GM23338 (cell line): ENCODE results near the gene DYRK3. TPM values are rescaled to one million over a fixed set of nuclear protein-coding genes. Genes with fewer than 3 reads are reported as not detected.

Source experiments
- ATAC-seq: fragments of 200-7000 bp; cut with Tn5 transposase; 3 replicates; pipeline ENCODE4 v1.9.1; 2020
- DNase-seq: peaks from one replicate; pipeline ENCODE4 v3.0.0-alpha.2; 2015; ENCODE audit warnings: low spot score
- H2AFZ ChIP-seq: fragments of 200-600 bp; sonication (generic); 2 replicates; pipeline ENCODE4 v1.8.0; 2016; ENCODE audit warnings: antibody characterized with exemption, mild to moderate bottlenecking, moderate library complexity
- H3F3A ChIP-seq: fragments of 200-600 bp; sonication (generic); replicated peaks from 2 replicates; pipeline ENCODE4 v1.8.0; 2017; ENCODE audit warnings: antibody characterized with exemption, mixed run types, low read depth
- H3K27ac ChIP-seq: fragments of 200-600 bp; sonication (generic); 2 replicates; pipeline ENCODE4 v1.6.1; 2016; ENCODE audit warnings: low read depth
- H3K27me3 ChIP-seq: fragments of 200-600 bp; sonication (generic); 2 replicates; pipeline ENCODE4 v1.8.0; 2016; ENCODE audit warnings: mild to moderate bottlenecking, mixed run types, moderate library complexity; ENCODE audit not compliant: insufficient read depth
- H3K36me3 ChIP-seq: fragments of 200-600 bp; sonication (generic); 2 replicates; pipeline ENCODE4 v1.8.0; 2016; ENCODE audit warnings: mild to moderate bottlenecking; ENCODE audit not compliant: insufficient read depth
- H3K4me1 ChIP-seq: fragments of 200-600 bp; sonication (generic); 2 replicates; pipeline ENCODE4 v1.8.0; 2016; ENCODE audit warnings: mild to moderate bottlenecking, moderate library complexity; ENCODE audit not compliant: insufficient read depth
- H3K4me2 ChIP-seq: fragments of 200-600 bp; sonication (generic); 2 replicates; pipeline ENCODE4 v1.7.1; 2017; ENCODE audit warnings: mixed run types
- H3K4me3 ChIP-seq: fragments of 200-600 bp; sonication (generic); 2 replicates; pipeline ENCODE4 v1.6.1; 2016; ENCODE audit warnings: mixed run types
- H3K79me2 ChIP-seq: fragments of 200-600 bp; sonication (generic); replicated peaks from 2 replicates; pipeline ENCODE4 v1.8.0; 2017; ENCODE audit warnings: mild to moderate bottlenecking; ENCODE audit not compliant: insufficient read depth
- H3K9me2 ChIP-seq: fragments of 200-600 bp; sonication (generic); 2 replicates; pipeline ENCODE4 v1.8.0; 2017; ENCODE audit not compliant: insufficient read depth
- H4K20me1 ChIP-seq: fragments of 200-600 bp; sonication (generic); replicated peaks from 2 replicates; pipeline ENCODE4 v1.8.0; 2017; ENCODE audit warnings: mild to moderate bottlenecking; ENCODE audit not compliant: insufficient read depth
- H3K27ac Mint-ChIP-seq: 2 replicates; pipeline ENCODE4 v1.8.0; 2020; ENCODE audit warnings: inconsistent platforms, mild to moderate bottlenecking, moderate library complexity, mixed read lengths
- H3K27me3 Mint-ChIP-seq: 3 replicates; pipeline ENCODE4 v1.8.0; 2022; ENCODE audit warnings: low read depth, mild to moderate bottlenecking, moderate library complexity, mixed read lengths, inconsistent platforms; ENCODE audit not compliant: insufficient read depth, poor library complexity
- H3K36me3 Mint-ChIP-seq: 3 replicates; pipeline ENCODE4 v1.8.0; 2021; ENCODE audit warnings: low read depth, mild to moderate bottlenecking, inconsistent platforms, moderate library complexity, mixed read lengths
- H3K4me1 Mint-ChIP-seq: 3 replicates; pipeline ENCODE4 v1.8.0; 2020; ENCODE audit warnings: mild to moderate bottlenecking, inconsistent platforms, mixed read lengths
- H3K4me3 Mint-ChIP-seq: 3 replicates; pipeline ENCODE4 v1.8.0; 2021; ENCODE audit warnings: moderate library complexity, mild to moderate bottlenecking, inconsistent platforms, mixed read lengths
- H3K9me3 Mint-ChIP-seq: 3 replicates; pipeline ENCODE4 v1.8.0; 2020; ENCODE audit warnings: moderate library complexity, mild to moderate bottlenecking, inconsistent platforms, mixed read lengths
- CREB1 ChIP-seq: fragments of 250-450 bp; sonication (Bioruptor Pico); IDR thresholded peaks from 2 replicates; pipeline ENCODE4 v1.5.0; 2020; ENCODE audit warnings: low read depth, mild to moderate bottlenecking, moderate library complexity
- EZH2 ChIP-seq: fragments of 200-600 bp; sonication (generic); IDR thresholded peaks from one replicate; pipeline ENCODE4 v1.8.0; 2017; ENCODE audit warnings: antibody characterized with exemption, mild to moderate bottlenecking, low read depth; ENCODE audit not compliant: unreplicated experiment
- EZH2phosphoT487 ChIP-seq: fragments of 200-600 bp; sonication (generic); IDR thresholded peaks from one replicate; pipeline ENCODE4 v1.8.1; 2018; ENCODE audit warnings: antibody characterized with exemption; ENCODE audit not compliant: unreplicated experiment
- JUNB ChIP-seq: IDR thresholded peaks from one replicate; pipeline ENCODE4 v1.6.1; 2016; ENCODE audit warnings: antibody characterized with exemption; ENCODE audit not compliant: unreplicated experiment
- NANOG ChIP-seq: IDR thresholded peaks from 2 replicates; pipeline ENCODE4 v1.6.1; 2016; ENCODE audit warnings: antibody characterized with exemption, borderline replicate concordance
- POLR2AphosphoS5 ChIP-seq: IDR thresholded peaks from 2 replicates; pipeline ENCODE4 v1.6.1; 2016; ENCODE audit warnings: antibody characterized with exemption, low read depth
- STAT1 ChIP-seq: IDR thresholded peaks from one replicate; pipeline ENCODE4 v1.6.1; 2016; ENCODE audit warnings: antibody characterized with exemption; ENCODE audit not compliant: unreplicated experiment
- ZNF114 ChIP-seq: fragments of 250-450 bp; sonication (Bioruptor Pico); IDR thresholded peaks from 2 replicates; pipeline ENCODE4 v1.5.0; 2020; ENCODE audit warnings: mild to moderate bottlenecking, moderate library complexity
- ZNF331 ChIP-seq: fragments of 250-450 bp; sonication (Bioruptor Pico); IDR thresholded peaks from 2 replicates; pipeline ENCODE4 v1.5.0; 2020; ENCODE audit warnings: low read depth, mild to moderate bottlenecking, moderate library complexity
- polyA plus RNA-seq: library from polyadenylated mRNA; unstranded; fragments of >200 nt; fragmentation: Nextera tagmentation; extraction: Ambion mirVana; gene quantifications from 2 replicates; pipeline ENCODE4 v1.2.1, GENCODE V29; 2016
- total RNA-seq: library from RNA; depleted of rRNA; stranded (reverse); fragments of >200 nt; shearing (Covaris generic); gene quantifications from 2 replicates; pipeline ENCODE4 v1.2.3, GENCODE V29; 2014
- TF ChIP-seq, protein P1 (sequence below): IDR thresholded peaks from one replicate; pipeline ENCODE4 v1.6.1; 2018; ENCODE audit warnings: antibody characterized with exemption; ENCODE audit not compliant: unreplicated experiment
- TF ChIP-seq, protein P2 (sequence below), 2 experiments: fragments of 200-600 bp in 1 of 2; sonication (generic) in 1 of 2; conservative IDR thresholded peaks; 2 replicates each; pipeline versions ENCODE4 v1.5.1 to v1.6.1; 2016 to 2017; ENCODE audit warnings: antibody characterized with exemption in 2 of 2, low read depth in 2 of 2, mild to moderate bottlenecking in 2 of 2, moderate library complexity in 1 of 2
- TF ChIP-seq, protein P3 (sequence below): fragments of 250-450 bp; sonication (Bioruptor Pico); IDR thresholded peaks from 2 replicates; pipeline ENCODE4 v1.5.0; 2020; ENCODE audit warnings: mild to moderate bottlenecking, moderate library complexity

The DYRK3 gene
- total and polyA plus RNA-seq, 2 experiments from 2014 or later: 2.9 to 9.5 TPM

DNA sequence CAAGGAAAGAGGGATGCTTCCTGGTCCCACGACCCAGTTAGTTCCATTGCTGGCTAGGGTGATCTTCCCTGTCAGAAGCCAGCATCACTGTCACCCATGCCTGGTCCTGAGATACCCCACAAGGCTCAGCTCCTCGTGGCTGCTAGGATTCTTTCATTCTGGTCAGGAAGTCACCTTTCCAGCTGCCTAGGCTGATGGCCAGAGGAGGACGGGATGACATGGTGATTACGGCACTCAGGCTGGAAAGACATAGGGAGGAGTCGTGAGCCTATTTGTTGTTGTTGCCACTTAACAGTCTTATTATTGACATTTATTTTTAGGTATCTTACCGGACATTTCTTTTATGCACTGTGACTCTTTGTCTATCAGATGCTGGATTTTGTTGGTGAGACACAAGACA, 29.4 kb downstream of the DYRK3 start:
- Mint-ChIP-seq H3K36me3 (no peaks in the 10 kb centered on the region), H3K27ac (no peak overlapping the region), H3K27me3 (peaks cover 17% of the 10 kb centered on the region)

More for the DNA sequence above, 29.4 kb downstream of the DYRK3 start:
- Histone ChIP-seq H3K27ac (no peak overlapping the region), H3K9me2 (no peaks in the 10 kb centered on the region), H3K36me3 (no peaks in the 10 kb centered on the region), H3K4me3 (no peak overlapping the region), H4K20me1 (no peaks in the 10 kb centered on the region), H2AFZ (0 out of 2 replicates have a peak overlapping the region, but pooled peaks have one; percentile 1), H3K79me2 (no peaks in the 10 kb centered on the region), H3K27me3 (peaks cover 21% of the 10 kb centered on the region), H3K4me1 (no peaks in the 10 kb centered on the region; the same call in 1 of the 2 replicates), H3F3A (no peaks in the 10 kb centered on the region), H3K4me2 (no peak overlapping the region)
- no peak for ATAC-seq
- no peak for TF ChIP-seq NANOG
- TF ChIP-seq JUNB: no peak
- TF ChIP-seq EZH2phosphoT487: no peak
- no peak for TF ChIP-seq CREB1 (CRISPR knock-in tag)
- TF ChIP-seq EZH2: no peak
- no peak for TF ChIP-seq ZNF331 (CRISPR knock-in tag)
- TF ChIP-seq, protein P1, sequence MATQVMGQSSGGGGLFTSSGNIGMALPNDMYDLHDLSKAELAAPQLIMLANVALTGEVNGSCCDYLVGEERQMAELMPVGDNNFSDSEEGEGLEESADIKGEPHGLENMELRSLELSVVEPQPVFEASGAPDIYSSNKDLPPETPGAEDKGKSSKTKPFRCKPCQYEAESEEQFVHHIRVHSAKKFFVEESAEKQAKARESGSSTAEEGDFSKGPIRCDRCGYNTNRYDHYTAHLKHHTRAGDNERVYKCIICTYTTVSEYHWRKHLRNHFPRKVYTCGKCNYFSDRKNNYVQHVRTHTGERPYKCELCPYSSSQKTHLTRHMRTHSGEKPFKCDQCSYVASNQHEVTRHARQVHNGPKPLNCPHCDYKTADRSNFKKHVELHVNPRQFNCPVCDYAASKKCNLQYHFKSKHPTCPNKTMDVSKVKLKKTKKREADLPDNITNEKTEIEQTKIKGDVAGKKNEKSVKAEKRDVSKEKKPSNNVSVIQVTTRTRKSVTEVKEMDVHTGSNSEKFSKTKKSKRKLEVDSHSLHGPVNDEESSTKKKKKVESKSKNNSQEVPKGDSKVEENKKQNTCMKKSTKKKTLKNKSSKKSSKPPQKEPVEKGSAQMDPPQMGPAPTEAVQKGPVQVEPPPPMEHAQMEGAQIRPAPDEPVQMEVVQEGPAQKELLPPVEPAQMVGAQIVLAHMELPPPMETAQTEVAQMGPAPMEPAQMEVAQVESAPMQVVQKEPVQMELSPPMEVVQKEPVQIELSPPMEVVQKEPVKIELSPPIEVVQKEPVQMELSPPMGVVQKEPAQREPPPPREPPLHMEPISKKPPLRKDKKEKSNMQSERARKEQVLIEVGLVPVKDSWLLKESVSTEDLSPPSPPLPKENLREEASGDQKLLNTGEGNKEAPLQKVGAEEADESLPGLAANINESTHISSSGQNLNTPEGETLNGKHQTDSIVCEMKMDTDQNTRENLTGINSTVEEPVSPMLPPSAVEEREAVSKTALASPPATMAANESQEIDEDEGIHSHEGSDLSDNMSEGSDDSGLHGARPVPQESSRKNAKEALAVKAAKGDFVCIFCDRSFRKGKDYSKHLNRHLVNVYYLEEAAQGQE: no peak
- TF ChIP-seq, protein P2, sequence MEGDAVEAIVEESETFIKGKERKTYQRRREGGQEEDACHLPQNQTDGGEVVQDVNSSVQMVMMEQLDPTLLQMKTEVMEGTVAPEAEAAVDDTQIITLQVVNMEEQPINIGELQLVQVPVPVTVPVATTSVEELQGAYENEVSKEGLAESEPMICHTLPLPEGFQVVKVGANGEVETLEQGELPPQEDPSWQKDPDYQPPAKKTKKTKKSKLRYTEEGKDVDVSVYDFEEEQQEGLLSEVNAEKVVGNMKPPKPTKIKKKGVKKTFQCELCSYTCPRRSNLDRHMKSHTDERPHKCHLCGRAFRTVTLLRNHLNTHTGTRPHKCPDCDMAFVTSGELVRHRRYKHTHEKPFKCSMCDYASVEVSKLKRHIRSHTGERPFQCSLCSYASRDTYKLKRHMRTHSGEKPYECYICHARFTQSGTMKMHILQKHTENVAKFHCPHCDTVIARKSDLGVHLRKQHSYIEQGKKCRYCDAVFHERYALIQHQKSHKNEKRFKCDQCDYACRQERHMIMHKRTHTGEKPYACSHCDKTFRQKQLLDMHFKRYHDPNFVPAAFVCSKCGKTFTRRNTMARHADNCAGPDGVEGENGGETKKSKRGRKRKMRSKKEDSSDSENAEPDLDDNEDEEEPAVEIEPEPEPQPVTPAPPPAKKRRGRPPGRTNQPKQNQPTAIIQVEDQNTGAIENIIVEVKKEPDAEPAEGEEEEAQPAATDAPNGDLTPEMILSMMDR (conservative IDR thresholded peaks at IDR 0.05; ENCODE audit: low read depth in 2 of 2): no peak
- TF ChIP-seq STAT1: no peak
- no peak for TF ChIP-seq POLR2AphosphoS5
- no peak for TF ChIP-seq ZNF114 (CRISPR knock-in tag)
- TF ChIP-seq, protein P3, sequence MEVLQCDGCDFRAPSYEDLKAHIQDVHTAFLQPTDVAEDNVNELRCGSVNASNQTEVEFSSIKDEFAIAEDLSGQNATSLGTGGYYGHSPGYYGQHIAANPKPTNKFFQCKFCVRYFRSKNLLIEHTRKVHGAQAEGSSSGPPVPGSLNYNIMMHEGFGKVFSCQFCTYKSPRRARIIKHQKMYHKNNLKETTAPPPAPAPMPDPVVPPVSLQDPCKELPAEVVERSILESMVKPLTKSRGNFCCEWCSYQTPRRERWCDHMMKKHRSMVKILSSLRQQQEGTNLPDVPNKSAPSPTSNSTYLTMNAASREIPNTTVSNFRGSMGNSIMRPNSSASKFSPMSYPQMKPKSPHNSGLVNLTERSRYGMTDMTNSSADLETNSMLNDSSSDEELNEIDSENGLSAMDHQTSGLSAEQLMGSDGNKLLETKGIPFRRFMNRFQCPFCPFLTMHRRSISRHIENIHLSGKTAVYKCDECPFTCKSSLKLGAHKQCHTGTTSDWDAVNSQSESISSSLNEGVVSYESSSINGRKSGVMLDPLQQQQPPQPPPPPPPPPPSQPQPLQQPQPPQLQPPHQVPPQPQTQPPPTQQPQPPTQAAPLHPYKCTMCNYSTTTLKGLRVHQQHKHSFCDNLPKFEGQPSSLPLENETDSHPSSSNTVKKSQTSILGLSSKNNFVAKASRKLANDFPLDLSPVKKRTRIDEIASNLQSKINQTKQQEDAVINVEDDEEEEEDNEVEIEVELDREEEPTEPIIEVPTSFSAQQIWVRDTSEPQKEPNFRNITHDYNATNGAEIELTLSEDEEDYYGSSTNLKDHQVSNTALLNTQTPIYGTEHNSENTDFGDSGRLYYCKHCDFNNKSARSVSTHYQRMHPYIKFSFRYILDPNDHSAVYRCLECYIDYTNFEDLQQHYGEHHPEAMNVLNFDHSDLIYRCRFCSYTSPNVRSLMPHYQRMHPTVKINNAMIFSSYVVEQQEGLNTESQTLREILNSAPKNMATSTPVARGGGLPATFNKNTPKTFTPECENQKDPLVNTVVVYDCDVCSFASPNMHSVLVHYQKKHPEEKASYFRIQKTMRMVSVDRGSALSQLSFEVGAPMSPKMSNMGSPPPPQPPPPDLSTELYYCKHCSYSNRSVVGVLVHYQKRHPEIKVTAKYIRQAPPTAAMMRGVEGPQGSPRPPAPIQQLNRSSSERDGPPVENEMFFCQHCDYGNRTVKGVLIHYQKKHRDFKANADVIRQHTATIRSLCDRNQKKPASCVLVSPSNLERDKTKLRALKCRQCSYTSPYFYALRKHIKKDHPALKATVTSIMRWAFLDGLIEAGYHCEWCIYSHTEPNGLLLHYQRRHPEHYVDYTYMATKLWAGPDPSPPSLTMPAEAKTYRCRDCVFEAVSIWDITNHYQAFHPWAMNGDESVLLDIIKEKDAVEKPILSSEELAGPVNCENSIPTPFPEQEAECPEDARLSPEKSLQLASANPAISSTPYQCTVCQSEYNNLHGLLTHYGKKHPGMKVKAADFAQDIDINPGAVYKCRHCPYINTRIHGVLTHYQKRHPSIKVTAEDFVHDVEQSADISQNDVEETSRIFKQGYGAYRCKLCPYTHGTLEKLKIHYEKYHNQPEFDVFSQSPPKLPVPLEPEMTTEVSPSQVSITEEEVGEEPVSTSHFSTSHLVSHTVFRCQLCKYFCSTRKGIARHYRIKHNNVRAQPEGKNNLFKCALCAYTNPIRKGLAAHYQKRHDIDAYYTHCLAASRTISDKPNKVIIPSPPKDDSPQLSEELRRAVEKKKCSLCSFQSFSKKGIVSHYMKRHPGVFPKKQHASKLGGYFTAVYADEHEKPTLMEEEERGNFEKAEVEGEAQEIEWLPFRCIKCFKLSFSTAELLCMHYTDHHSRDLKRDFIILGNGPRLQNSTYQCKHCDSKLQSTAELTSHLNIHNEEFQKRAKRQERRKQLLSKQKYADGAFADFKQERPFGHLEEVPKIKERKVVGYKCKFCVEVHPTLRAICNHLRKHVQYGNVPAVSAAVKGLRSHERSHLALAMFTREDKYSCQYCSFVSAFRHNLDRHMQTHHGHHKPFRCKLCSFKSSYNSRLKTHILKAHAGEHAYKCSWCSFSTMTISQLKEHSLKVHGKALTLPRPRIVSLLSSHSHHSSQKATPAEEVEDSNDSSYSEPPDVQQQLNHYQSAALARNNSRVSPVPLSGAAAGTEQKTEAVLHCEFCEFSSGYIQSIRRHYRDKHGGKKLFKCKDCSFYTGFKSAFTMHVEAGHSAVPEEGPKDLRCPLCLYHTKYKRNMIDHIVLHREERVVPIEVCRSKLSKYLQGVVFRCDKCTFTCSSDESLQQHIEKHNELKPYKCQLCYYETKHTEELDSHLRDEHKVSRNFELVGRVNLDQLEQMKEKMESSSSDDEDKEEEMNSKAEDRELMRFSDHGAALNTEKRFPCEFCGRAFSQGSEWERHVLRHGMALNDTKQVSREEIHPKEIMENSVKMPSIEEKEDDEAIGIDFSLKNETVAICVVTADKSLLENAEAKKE (CRISPR knock-in tag): no peak
- no peak for DNase-seq
- Mint-ChIP-seq H3K4me3 (no peak overlapping the region), H3K4me1 (peaks cover 5% of the 10 kb centered on the region; the same call in 2 of the 3 replicates), H3K9me3 (no peaks in the 10 kb centered on the region)
